ENCODE data around the gene GRB7.

Gene GRB7

GRCh38 chr17:39775031-39775430, 37.3 kb downstream of the GRB7 start:
- DNase-seq = no peak

GRCh38 chr17:39776252-39776651, 38.5 kb downstream of the GRB7 start:
- no peak for DNase-seq

GRCh38 chr17:39777534-39778365, 40.0 kb downstream of the GRB7 start:
- no peak for DNase-seq

- no peak for DNase-seq
Measured at GRCh38 chr17:39781031-39781860, 43.5 kb downstream of the GRB7 start.

GRCh38 chr17:39781861-39782213, 44.1 kb downstream of the GRB7 start:
- no peak for DNase-seq

- DNase-seq = no peak
Measured at GRCh38 chr17:39782481-39782880, 44.7 kb downstream of the GRB7 start.

GRCh38 chr17:39782980-39783379, 45.2 kb downstream of the GRB7 start:
- DNase-seq = no peak

- DNase-seq = no peak
Measured at GRCh38 chr17:39787041-39787440, 49.3 kb downstream of the GRB7 start.

GRCh38 chr17:39787743-39788484, 50.2 kb downstream of the GRB7 start:
- no peak for DNase-seq

- DNase-seq = no peak
Measured at GRCh38 chr17:39791111-39791992, 53.6 kb downstream of the GRB7 start.

- no peak for DNase-seq
Measured at GRCh38 chr17:39792526-39793221, 54.9 kb downstream of the GRB7 start.

- DNase-seq = no peak
Measured at GRCh38 chr17:39793301-39793872, 55.6 kb downstream of the GRB7 start.

- no peak for DNase-seq
Measured at GRCh38 chr17:39794249-39794970, 56.7 kb downstream of the GRB7 start.
